ENCODE measurements around the gene PPFIBP2. TPM values are rescaled to one million over a fixed set of nuclear protein-coding genes. Genes with fewer than 3 reads are reported as not detected.

The PPFIBP2 gene
- total RNA-seq, 6 donors from 2014 or later, result 10.6 to 63.9 (median 36.7) TPM

GRCh38 chr11:7485186-7486097 lies 28.4 kb upstream of the PPFIBP2 start, which contains the start of gene OLFML1:
OLFML1 (plus strand) TSS chr11:7485506; CDS start chr11:7485876, 370 bp downstream.
- WGBS, 2 donors, result 72% methylated on average over 9 to 15 of the region's 15 CpGs

GRCh38 chr11:7486098-7486780 lies 27.6 kb upstream of the PPFIBP2 start:
- ATAC-seq (ENCODE audit: low FRiP score in 2 of 2) (no peak), DNase-seq (no peak)
- Histone ChIP-seq H3K36me3 (no peaks in the 10 kb centered on the region), H3K27me3 (no peaks in the 10 kb centered on the region), H3K27ac (no peak overlapping the region), H3K4me3 (peak overlapping the region in 3 of 4 donors; percentile 26 to 41 (median 38)), H3K4me1 (no peaks in the 10 kb centered on the region), H3K9me3 (no peaks in the 10 kb centered on the region)
- WGBS, 2 donors, result 71 to 74% methylated on average over 2 of the region's 2 CpGs
- no peak for TF ChIP-seq EP300 (IDR thresholded peaks at IDR 0.05)
- no peak for TF ChIP-seq POLR2AphosphoS5 (IDR thresholded peaks at IDR 0.05)
- no peak for TF ChIP-seq POLR2A (IDR thresholded peaks at IDR 0.05)
- TF ChIP-seq CTCF (IDR thresholded peaks at IDR 0.05), result no peak

More at GRCh38 chr11:7485186-7486097, 28.4 kb upstream of the PPFIBP2 start, which contains the start of gene OLFML1:
- Histone ChIP-seq H3K9me3 (no peaks in the 10 kb centered on the region), H3K27me3 (no peaks in the 10 kb centered on the region), H3K4me1 (no peaks in the 10 kb centered on the region), H3K4me3 (peak within 1 kb of the TSS in 3 of 4 donors; percentile 26 to 41 (median 38)), H3K27ac (peak within 1 kb of the TSS in 3 of 4 donors; percentile 19 to 45 (median 43)), H3K36me3 (no peaks in the 10 kb centered on the region)
- no peak for DNase-seq
- TF ChIP-seq POLR2AphosphoS5 (IDR thresholded peaks at IDR 0.05), result no peak
- no peak for TF ChIP-seq EP300 (IDR thresholded peaks at IDR 0.05)
- TF ChIP-seq CTCF (IDR thresholded peaks at IDR 0.05), result no peak
- TF ChIP-seq POLR2A (IDR thresholded peaks at IDR 0.05), result no peak
- peak; percentile 16 to 78 for ATAC-seq (ENCODE audit: low FRiP score in 2 of 2)

- DNase-seq (no peak), ATAC-seq (ENCODE audit: low FRiP score in 2 of 2) (peak in 1 of 2 donors; percentile 38)
- no peak overlapping the region for H3K27ac ChIP-seq
Measured at GRCh38 chr11:7486781-7487140, 27.0 kb upstream of the PPFIBP2 start.

GRCh38 chr11:7487360-7487759 lies 26.4 kb upstream of the PPFIBP2 start:
- H3K36me3 ChIP-seq, result no peaks in the 10 kb centered on the region
- H3K9me3 ChIP-seq, result no peaks in the 10 kb centered on the region
- WGBS, 2 donors, result 47 to 56% methylated on average over 2 of the region's 2 CpGs
- H3K27me3 ChIP-seq, result no peaks in the 10 kb centered on the region
- TF ChIP-seq POLR2A (IDR thresholded peaks at IDR 0.05) (no peak), CTCF (IDR thresholded peaks at IDR 0.05) (no peak), EP300 (IDR thresholded peaks at IDR 0.05) (no peak), POLR2AphosphoS5 (IDR thresholded peaks at IDR 0.05) (no peak)
- H3K27ac ChIP-seq, result no peak overlapping the region
- peak overlapping the region in 1 of 4 donors; percentile 38 for H3K4me3 ChIP-seq
- DNase-seq (no peak), ATAC-seq (ENCODE audit: low FRiP score in 2 of 2) (no peak)
- H3K4me1 ChIP-seq, result no peaks in the 10 kb centered on the region

More at GRCh38 chr11:7486781-7487140, 27.0 kb upstream of the PPFIBP2 start:
- peak overlapping the region in 2 of 4 donors; percentile 38 to 41 for H3K4me3 ChIP-seq
- H3K9me3 ChIP-seq, result no peaks in the 10 kb centered on the region
- WGBS, 2 donors, result 67 to 72% methylated on average over 6 of the region's 6 CpGs
- no peak for TF ChIP-seq EP300 (IDR thresholded peaks at IDR 0.05)
- no peak for TF ChIP-seq CTCF (IDR thresholded peaks at IDR 0.05)
- no peak for TF ChIP-seq POLR2A (IDR thresholded peaks at IDR 0.05)
- no peak for TF ChIP-seq POLR2AphosphoS5 (IDR thresholded peaks at IDR 0.05)
- H3K4me1 ChIP-seq, result no peaks in the 10 kb centered on the region
- no peaks in the 10 kb centered on the region for H3K27me3 ChIP-seq
- H3K36me3 ChIP-seq, result no peaks in the 10 kb centered on the region
